Activated T-cell treated with anti-CD3 and anti-CD28 coated beads, Interleukin-2, amount 50 U/mL, for 48 hours (primary cell): ENCODE results near the gene PPP3CA.
A peak's percentile ranks its signal among the peaks of the same experiment; 100 is the strongest.
"Not testable (repeated sequence)": the region's sequence is repeated elsewhere in the genome, so short reads cannot be mapped to it uniquely, and the experiment has no call there.

Experiments
- DNase-seq, 2 experiments: peaks; one replicate each; pipeline ENCODE4 v3.0.0-alpha.2; 2020

Gene PPP3CA

DNA sequence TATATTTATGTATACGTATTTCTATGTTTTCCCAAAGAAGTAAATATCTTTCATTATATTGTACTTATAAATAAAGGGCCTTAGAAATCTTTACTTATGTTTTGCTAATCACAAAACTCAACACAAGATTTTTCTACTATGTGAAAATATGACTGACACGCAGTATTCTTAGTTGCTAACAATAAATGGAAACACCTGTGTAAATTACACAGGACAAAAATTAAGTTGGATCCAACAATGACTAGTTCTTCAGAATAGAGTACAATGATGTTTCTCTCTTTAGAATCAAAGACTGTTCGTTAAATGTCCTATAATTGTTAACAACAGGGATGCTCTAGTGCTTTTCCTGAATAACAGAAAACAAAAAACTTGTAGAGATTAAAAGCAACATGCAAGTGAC, 96.1 kb downstream of the PPP3CA start:
- no peak for DNase-seq

DNA sequence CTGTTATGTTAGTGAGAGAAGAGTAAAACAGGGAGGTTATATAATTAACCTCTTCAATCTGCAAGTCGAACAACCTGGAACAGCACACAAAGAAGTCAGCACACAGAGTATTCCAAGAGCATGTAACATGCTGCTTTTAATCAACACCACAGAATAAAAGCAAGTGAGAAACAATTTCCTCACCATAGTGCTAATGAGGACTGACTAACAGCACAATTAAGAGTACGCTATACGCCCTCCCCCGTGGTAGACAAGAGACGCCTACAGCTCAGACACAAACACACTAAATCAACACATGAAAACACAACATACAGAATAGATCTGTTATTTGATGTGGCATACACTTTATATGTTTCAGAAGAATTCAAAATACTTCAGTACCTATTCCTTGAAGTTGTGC, 103.0 kb downstream of the PPP3CA start:
- DNase-seq: no peak

DNA sequence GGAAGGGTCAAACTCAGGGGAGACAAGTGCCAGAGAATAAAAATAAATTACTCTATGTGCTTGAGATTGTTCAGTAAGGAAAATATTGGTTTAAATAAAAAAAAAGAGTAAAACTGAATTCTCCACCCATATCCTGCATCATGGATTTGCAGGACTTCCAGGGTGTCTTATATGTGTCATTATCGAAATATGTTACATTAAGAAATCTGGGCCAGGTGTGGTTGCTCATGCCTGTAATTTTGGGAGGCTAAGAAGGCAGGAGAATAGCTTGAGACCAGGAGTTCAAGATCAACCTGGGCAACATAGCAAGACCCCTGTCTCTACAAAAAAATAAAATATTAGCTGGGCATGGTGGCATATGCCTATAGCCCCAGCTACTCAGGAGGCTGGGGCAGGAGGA, 104.9 kb downstream of the PPP3CA start:
- no peak for DNase-seq

DNA sequence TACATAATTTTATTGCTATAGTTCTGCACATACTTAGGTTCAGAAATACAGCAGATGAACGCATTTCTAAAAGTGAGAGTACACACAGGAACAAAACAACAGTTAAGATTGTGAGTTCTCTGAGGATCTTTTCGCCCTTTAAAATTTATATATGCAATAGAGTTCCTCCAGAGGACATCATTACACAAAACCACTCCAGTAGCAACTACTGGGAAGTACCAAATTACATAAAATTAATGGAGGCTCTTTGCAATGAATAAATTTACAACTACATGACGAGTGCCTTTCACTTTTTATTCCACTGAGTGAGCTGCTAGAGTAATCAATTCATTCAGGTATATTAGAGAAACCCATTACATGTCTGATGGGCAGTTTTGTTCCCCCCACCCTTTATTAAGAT, 107.2 kb downstream of the PPP3CA start:
- no peak for DNase-seq

DNA sequence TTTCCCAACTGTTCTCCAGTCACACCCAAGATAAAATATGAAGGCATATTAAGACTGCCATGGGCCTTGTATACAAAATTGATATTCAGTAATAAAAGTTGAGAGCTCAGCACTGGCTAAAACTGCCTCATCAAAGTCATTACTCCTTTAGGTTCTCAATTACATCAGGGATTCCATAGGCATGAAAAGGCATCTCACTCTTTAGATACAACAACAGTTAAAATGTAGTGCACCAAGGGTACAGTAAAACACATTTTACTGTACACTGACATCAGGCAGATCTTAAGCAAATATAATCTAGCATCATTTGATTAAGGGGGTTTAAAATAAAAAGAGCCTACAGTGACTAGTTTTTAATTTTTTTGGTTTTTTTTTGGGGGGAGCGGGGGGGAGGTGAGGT, 107.7 kb downstream of the PPP3CA start:
- DNase-seq: no peak

DNA sequence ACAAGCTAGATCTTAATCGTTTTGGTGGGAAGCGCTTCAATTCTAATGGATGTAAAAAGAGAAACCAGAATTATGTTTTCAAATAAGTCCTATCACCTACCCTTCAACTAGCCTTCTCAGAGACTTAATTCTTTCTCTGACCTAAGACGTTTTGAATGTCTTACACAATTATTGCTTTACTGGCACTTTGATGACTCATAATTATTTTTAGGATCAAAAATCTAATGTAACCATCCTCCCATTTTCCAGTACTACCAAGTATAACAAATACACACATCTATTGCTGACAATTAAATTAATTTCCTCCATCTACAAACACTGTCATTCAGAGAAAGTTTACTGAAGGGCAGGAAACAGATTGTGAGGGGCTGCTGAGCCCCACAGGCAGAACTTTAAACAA, 108.6 kb downstream of the PPP3CA start:
- DNase-seq: no peak

DNA sequence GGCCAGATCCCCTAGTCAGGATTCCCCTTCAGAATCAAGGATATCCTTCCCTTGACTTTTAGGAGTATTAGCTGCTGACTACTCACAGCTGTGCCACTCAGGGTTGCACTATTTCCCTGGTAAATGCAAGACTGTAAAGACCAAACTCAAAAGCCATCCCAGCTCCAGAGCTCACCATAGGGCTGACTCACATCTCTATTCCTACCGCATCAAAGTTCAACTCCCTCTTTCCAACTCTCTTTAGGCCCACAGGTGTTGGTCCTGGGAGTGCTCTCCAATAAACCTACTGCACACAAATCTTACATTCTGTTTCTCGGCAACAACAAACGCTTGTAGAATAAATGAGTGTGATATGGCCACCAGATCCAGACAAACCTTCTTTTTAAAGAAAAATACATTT, 109.6 kb downstream of the PPP3CA start:
- DNase-seq: no peak

DNA sequence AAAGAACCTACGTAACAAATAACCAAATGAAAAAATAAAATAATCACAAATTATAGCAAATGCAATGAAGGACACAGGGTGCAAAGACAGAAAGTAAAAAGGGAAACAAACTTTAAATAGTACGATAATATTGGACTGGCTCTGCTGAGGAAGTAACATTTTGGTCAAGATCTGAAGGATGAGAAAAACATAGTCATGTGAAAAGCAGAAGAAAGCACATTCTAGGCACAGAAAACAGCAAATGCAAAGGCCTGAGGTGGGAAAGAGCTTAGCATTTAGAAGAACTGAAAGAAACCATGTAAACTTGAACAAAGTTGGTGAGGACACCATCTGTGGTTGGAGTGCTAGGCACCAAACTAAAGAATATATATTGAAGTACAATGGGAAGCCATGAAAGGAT, 111.2 kb downstream of the PPP3CA start:
- no peak for DNase-seq

DNA sequence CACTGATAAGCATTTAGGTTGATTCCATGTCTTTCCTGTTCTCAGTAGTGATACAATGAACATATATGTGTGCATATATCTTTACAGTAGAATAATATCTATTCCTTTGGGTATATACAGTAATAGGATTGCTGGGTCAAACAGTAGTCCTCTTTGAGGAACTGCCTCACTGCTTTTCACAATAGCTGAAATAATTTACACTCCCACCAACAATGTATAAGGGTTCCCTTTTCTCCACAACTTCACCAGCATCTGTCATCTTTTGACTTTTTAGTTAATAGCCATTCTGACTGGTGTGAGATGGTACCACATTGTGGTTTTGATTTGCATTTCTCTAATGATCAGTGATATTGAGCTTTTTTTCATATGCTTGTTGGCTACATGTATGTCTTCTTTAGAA, 113.2 kb downstream of the PPP3CA start:
- DNase-seq: not testable (repeated sequence)

DNA sequence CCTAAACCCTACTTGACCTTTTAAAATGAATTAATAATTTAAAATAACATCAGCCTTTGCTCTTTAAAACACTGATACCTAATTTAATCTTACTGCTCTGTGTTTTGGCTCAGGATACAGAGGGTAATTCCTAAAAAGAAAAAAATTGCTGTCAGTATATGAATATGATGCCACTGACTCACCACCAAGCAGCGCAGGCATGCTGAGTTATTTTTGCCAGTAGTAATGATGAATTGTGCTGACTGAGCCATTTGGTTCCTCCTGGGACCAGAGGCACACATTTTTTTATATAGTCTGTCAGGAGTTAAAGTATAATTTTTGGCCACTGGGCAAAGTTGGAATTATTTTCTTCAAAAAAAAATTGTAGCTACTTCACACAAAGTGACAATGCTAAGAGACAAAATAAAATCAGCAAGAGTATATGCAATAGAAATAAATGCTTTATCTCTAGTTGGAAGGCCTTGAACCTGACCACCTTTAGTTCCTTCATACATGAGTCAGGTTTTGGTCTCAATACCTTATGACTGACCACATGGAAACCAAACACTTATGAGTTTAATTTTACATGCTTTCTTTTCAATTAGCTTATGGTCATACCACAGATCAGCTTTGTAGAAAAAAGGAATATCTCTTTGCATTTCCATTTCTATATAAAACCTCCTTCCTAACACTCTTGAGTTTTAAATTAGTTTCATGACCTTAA, 115.1 kb downstream of the PPP3CA start:
- DNase-seq: peak; percentile 22 to 28

DNA sequence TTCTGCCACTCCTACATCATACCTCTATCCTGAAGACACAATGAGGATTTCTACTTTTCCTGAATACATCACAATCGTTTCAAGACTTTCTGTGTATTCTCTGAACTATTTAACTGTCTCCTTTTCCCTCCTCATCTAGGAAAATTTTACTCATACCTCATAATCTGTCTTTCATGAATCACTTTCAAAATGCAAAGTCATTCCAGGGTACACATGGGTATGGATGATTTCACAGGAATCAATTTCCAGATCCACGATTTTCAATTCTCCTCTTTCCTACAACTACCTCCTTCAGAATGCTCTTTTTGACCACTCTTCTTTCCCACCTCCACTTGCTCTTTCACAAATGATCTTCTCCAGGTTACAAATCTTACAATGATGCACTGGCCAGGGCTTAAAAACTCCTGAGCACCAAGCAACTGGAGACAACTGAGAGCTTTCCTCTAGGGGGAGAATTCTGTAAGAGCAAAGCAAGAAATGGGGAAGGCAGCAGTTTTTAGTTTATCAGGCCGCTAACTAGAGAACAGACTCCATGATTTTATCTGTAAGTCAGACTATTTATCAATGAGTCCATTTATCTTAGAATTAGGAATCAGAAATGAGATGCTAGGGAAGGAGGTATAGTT, 116.4 kb downstream of the PPP3CA start:
- no peak for DNase-seq

DNA sequence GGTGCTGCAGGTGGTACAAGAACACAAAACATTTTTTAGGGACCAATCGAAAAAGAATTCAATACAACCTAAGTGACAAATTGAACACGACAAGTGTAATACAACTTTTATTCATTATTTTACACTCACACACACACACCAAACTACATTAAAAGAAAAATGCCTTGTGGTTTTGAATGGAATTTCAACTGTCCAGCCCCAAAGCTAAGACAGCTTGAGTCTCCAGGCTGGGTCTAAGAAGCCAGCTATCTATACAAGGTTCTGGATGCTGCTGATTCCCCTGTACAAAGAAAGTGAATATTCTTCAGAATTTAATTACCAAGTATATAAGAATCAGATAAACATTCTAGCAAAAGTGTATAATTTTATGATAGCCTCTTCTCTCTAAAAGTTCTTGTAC, 118.2 kb downstream of the PPP3CA start:
- no peak for DNase-seq

DNA sequence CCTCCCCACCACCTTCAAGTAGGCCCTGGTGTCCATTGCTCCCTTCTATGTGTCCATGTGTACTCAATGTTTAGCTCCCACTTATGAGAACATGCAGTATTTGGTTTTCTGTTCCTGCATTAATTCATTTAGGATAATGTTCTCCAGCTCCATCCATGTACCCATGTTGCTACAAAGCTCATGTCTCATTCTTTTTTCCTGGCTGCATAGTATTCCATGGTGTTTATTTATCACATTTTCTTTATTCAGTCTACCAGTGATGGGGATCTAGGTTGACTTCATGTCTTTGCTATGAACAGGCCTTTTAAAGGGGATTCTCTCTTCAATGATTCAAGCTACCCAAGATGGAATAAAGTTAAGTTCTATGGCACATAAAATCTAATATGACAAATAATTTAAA, 119.6 kb downstream of the PPP3CA start:
- DNase-seq: no peak

DNA sequence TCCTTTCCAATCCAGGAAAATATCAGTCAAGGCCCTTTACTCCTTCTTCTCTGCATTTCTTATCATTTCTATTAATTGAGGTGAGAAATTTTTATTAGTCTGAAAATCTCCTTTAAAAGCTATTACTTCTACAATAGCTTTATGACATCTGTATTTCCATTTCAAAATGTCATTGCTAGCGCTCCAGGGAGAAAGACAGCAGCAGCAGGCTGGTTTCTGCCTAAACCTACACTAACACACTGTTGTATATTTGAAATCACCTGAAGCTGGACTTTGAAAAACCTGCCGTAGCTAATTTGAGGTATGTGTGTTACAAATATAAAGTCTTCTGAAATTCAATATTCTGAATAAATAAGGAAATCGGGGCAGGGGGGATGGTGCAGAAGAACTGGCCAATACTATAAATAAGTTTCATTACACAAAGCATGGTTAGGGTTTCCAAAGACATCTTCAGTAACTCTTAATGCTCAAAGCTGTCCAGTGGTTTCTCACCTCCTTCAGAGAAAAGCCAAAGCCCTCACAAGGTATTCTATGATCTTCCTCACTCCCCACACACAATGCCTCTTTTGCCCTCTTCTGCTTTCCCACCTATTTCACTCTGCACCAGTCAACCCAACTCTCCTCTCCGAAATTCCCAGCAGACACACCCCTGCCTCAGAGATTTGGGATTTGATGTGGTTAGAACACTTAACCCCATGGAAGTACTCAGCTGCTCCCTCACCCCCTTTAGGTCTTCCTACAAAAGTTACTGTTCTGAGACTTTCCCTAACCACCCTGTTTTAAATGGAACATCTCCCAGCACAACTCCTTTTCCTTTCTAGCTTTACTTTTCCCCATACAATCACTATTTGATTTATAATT, 122.7 kb downstream of the PPP3CA start:
- no peak for DNase-seq

DNA sequence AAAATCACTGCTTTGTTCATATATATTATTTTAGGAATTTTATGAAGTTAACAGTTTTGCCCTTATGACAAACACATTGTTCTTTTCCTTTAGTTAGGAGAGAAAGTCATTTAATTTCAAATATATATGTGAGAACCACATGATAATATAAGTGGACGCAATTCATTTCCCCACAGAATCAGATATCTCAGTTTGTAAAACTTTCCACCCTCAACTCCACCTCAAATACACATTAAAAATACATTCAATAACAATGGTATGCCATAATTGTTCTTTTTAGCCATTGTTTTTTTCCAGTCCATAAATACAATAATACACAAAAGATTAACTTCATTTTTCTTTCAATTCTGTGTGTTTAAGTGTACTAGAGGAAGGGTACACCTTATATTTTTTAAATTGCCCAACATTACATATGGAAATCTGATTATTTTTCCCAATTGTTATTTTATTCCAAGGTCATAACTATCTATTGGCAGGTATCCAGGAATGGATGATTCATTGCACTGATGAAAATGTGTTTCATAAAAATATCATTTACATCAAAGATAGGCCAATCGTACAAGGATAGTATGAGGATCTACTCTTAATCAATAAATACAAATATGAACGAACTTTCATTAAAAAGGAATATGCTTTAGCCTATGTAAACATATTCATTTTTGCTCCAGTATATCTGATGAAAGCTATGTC, 125.0 kb downstream of the PPP3CA start:
- no peak for DNase-seq

DNA sequence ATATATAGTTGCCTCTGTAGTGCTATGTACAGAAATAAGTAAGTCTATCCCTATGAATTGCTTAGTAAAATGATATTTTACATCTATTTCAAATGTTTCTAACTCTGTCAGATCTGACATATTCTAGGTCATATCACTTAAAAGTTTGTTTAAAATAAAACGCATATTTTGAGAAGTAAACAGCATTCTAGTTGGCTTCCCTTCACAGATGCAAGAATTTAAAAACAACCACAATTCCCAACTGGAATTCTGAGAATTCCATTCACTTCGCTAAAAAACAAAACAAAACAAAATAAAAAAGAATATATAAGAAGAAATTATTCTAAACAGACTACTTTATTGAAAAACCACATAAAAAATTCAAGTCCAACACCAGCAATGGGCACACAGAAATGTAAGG, 126.0 kb downstream of the PPP3CA start:
- no peak for DNase-seq

DNA sequence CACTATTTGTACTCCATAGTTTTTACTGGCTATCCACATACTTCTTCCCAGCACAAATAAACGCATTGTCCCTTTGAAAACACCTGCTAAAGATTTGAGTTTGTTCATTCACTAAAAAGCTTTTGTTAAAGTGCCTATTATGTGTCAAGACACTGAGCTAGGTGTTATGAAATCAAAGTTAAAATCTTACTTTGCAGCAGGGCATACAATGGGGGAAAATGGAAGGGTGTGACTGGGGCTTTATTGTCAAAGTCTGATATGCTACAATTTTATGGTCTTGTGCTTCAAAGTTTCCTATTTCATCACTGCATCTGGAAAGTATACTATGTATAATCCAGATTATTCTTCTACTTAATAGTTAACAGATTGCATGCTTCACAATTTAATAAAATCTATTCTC, 128.4 kb downstream of the PPP3CA start:
- DNase-seq: no peak

DNA sequence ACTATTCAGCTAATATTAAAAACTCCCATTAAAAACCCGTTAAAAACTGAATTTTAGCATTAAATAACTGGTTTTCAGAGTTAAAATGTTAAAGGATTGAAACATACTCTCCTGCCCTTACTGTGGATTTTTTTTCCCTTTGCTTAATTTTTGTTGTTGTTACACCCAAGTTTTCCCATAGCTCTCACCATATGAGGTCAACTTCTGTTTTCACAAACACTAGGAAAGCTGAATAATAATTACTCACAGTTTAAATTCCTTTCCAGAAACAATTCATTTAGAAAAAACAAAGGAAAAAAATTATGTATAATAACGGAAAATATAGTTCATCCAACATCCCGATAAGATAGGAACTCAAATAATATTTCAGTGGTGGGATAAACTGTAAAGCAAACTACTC, 129.0 kb downstream of the PPP3CA start:
- DNase-seq: no peak

DNA sequence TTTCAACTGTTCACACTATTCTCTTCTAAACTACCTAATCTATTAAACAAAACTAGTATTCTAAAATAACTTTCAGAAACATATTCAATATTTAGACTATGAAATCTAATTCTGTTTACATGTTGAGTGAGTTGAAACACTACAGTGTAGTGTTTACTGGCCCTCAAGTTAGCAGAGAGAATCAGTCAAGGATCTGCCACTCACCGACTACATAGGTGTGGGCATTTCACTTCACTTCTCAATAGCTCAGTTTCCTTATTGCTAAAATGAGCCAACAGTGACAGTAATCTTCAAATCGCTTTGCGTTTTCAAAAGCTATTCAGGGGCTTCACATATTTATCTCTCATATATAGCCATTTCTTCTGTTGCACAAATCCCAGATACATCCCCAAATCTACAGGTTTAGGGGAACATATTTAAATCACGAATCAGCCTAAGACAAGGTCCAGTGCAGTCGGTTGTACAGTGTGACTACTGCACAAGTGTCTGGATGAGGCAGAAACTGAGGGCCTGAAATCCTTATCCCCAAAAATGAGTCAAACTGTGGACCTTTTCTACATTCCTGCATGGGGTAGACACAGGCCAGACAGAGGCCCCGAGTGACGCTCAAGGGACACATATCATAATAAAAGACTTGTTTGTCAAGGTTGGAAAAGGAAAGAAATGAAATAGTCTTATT, 129.8 kb downstream of the PPP3CA start:
- no peak for DNase-seq

DNA sequence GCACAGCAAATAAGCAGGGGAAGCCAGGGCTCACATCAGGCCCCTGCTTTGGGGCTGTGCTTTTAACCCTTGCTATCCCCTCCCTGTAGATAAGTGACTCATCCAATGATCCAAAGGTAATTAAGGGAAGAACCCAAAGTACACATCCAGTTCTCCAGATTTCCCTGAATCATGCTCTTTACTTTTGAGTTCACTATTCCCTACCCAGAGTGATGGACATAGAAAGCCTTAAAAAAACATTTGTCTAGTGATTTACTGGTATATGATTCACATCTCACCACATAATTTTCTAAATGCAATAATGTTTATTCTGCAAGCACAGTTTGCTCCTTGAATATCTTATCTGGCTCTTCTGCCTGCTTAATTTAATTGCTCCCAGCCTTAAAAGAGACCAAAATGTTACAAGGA, 136.2 kb downstream of the PPP3CA start:
- DNase-seq: no peak

DNA sequence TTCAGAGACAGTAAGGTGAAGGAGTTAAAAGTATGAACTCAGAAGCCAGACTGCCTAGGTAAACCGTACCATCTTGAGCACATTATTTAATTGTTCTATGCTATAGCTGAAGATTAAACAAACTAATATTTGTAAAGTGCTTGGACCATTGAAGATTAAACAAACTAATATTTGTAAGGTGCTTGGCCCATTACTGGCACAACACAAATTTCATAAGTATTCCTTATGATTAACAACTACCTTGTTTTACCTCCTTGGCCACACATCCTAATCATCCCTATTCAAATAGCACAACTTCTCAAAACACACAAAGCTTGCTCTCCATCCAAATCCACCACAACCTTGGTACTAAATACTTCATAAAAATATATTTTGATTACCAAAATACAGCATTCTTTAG, 137.0 kb downstream of the PPP3CA start:
- DNase-seq: no peak

DNA sequence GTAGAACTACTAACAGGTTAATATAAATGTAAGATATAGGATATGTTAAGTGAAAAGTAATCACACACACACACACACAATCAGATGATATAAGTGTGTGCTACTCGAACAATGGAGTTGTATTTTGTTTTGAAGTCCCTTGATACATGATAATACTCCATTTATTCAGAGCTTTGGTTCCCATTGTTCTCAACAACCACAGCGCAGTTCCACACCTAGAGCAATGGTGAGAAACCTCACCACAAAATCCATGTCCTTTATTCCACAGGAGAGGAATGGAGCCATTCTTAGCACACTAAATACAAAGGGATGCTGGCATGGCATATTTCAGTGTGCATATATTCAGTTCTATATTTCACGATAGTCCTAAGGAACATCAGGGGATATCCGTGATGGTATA, 139.2 kb downstream of the PPP3CA start:
- DNase-seq: no peak

DNA sequence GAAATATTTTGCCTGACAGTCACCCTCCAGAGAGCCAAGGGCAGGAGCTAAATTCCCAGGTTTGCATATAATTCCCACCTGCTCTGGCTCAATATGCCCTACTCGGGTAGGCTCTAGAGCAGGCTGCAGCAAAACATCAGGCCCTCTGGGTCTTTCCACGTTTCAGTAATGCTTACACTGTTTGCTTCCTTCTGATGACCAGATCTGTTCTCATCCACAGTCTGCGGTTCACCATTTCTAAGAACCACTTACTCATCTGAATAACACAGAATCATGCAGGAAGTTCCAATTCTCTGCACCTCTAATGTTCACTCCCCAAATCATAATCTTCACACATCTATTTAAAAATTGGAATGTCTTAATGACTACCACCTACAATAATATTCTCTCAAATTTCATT, 141.4 kb downstream of the PPP3CA start:
- peak; percentile 39 to 57 for DNase-seq
